HG03342 (cell line): Measurements from ENCODE around the gene CD7.

Source experiments
- ATAC-seq: cut with Tn5 transposase; IDR thresholded peaks from one replicate; pipeline ENCODE4 v1.9.1; 2021; ENCODE audit warnings: mild to moderate bottlenecking, moderate library complexity; ENCODE audit not compliant: unreplicated experiment

The CD7 gene

GRCh38 chr17:82316651-82317393 lies 586 bp downstream of the CD7 start:
- ATAC-seq, result no peak

DNA sequence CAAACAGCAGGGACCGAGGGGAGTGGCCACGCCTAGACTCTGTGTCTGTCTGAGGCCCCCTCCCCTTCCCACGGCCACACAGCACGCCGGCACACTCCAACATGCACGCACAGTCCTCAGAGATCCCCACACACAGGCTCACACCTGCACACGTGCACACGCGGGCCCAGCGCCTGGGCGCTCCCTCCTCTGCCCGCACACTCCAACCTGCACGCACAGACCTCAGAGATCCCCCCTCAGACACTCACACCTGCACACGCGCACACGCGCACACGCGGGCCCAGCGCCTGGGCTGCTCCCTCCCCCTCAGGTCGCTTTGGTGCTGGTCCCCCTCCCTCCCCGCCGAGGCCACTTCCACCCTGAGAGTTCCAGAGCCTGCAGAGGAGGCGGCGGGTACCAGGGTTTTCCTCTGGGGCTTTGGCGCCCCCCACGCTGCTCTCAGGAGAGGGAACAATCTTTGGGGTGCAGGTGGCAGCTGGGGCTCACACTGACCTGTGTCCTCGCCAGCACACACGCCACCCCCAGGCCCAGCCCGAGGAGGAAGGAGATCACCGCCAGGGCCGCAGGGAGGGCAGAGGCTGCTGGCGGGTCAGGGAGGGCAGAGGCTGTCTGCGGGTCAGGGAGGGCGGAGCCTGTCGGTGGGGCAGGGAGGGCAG lies 1.6 kb downstream of the CD7 start:
- ATAC-seq, result no peak

DNA sequence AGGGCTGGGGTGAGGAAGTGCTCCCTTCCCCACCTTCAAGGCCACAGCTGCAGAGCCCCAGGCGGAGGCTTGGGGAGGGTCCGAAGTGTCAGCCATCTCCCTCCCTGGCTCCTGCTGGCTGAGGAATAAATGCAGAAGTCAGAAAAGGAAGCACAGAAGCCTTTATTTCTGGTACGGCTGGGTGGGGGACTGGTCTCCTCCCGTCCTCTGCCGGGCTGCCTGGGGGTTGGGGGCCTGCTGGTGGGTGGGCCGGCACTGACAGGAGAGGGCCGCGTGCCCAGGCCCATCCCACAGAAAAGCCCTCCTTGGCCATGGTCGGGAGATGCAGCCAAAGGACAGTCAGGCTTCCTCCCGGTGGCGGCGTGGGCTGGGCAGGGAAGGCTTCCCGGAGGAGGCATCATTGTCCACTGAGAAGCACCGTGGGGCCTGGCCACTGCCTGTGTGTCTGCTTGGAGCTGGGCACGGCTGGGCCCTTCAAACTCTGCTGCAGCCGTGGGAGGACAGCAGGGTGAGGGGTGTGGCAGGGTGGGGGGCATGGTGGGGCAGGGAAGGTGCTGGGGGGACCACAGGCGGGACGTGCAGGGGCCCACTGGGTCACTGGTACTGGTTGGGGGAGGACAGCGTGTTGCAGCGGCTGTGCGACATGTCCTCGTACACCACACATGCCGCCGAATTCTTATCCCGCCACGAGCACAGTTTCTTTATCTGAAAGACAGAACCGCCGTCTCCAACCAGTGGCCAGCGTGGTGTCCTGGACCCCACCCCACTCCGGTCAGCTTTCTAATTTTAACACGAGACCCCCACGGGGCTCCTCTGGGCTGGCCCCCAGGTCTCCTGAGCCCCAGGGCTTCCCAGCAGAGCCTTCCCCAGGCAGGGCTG lies 2.4 kb downstream of the CD7 start:
- no peak for ATAC-seq

DNA sequence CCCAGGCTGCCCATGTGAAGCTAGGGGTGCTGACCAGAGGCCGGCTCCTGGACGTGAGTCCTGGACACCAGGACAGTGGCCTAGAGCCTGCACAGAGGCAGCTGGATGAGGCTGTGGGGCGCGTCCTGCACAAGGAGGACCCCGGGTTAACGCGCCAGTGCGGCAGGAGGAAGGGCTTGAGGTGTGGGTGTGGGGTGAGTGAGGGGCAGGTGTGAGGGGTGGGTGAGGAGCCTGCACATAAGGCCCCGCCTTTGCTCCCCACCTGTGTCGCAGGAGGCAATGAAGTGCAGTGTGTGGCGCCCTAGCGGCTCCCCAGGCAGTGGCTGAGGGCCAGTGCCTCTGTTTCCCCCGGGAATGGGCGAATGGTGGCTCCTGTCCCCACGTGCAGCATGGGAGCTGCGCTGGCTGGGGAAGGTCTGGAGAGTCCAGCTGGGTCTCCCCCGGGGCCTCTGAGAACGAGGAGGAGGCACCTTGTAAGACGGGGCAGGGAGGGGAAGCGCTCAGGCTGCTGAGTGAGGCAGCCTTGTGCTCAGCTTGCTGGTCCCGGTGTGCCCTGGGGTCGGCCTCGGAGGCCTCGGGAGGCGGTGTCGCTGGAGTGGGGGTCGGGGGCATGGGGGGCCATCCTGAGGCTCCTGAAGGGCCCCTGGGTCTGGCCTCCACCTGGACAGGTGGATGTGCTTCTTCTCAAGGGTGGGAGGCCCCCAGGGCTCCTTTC lies 3.2 kb downstream of the CD7 start:
- no peak for ATAC-seq

- ATAC-seq, result no peak
Observed at GRCh38 chr17:82313195-82314011, 4.0 kb downstream of the CD7 start.

GRCh38 chr17:82311971-82312370 lies 5.4 kb downstream of the CD7 start:
- ATAC-seq, result no peak

DNA sequence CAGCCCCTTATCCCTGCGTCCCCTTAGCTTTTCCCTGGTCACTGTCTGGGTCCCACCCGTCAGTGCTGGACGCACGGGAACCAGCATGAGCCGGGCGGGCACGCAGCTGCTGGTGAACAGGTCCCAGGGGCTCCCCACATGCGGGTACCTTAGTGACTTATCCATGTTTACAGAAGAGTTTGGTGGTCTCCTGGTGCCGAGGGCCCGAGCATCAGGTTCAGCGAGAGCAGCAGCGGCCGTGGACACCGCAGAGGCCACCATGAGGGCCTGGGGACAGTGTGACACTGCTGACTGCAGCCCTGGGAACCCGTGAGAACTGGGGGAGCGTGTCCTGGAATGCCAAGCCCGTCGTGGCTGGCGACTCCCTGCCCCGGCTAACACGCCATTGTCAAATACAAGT lies 6.5 kb downstream of the CD7 start:
- no peak for ATAC-seq

- ATAC-seq, result no peak
Observed at GRCh38 chr17:82309656-82310570, 7.5 kb downstream of the CD7 start.

DNA sequence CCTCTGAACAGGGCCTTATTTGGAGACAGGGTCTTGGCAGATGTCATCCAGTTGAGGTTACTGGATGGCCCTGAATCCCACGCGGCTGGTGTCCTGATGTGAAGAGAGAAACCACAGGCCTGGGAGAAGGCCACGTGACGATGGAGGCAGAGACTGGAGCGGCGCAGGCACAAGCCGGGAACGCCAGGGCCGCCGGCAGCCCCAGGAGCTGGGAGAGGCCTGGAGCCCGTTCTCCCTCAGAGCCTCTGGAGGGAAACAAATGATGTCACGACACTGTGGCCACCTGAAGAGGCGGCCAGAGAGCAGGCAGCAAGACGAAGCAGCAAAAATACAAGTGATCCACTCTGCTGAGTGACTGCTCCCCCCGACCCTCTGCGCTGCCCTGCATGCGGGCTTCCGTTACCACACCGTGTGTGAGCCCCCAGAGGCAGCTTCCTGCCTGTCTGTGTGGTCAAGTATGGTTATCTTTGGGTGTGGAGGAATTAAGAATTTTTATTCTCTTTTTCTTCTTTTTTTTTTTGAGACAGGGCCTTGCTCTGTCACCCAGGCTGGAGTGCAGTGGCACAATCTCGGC lies 11.6 kb downstream of the CD7 start:
- ATAC-seq, result no peak

DNA sequence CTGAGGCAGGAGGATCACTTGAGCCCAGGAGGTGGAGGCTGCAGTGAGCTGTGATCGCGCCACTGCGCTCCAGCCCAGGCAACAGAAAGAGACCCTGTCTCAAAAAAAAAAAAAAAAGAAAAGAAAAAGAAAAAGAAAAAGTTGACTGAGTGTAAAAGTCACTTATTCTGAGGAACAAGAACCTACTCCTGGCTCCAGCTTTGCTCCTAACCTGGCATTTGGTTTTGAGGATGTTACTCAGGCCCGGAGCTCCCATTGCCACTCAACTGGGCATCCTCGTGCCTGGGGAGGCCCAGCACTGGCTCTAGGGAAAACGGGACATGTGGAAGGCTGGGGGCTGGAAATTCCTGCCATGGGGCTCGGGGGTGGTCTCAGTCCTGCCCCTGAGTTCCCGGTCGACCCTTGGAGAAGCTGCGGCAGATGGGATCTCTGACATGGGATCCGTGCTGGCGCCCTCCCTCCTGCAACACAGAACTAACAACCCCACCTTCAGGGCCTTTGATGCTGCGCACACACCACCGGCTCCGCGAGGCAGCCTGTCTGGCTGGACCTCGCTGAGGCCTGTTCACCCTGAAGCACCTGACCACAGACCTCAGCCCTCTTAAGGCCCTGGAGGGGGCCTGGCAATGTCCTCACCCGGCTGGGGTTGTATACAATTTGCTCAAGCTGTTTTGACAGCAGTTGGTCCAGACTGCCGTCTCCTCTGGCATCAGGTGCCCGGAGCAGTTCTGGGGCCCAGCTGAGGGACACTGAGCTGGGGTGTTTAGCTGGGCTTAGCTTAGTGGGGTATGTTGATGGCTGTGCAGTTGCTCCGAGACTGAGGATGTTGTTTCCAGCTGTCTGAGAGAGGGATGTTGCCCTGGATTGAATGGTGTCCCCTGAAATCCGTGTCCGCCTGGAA lies 12.3 kb downstream of the CD7 start:
- ATAC-seq, result no peak

DNA sequence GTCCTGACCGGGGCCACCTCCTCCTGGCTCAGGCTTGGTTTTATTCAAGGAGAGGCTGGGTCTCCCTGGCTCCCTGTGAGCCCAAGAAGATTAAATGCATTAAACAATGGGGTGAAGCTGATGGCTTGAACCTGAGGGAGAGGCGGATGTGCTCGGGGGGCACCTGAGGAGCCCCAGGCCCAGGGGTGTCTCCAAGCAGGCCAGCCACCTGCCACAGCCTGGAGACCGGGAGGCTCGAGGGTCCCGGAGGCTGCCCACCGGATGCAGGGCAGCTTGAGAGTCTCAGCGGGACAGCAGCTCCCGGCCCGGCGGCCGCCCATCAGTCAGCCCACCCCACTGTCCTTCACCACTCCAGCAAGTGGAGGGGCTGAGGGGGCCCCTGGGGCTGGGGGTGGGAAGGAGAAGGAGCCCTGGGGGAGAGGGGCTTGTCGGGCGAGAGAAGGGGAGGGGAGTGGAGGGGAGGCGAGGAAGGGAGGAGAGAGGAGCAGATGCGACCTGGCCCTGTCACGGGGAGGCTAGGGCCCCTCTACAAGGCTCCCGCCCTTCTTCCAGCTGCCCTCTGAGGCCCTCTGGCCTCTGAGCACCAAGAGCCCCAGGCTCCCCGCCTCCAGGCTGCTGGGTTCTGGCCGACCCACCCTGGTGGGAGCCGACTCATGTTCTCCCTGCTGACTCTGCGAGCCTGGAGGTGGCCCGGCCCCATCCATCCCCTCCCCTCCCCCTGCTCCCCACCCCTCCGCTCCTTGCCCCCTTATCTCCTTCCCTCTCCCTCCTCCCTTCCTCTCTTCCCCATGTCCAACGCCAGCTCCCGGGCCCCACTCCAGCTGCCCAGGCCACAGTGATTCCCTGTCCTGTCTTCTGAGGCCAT lies 13.2 kb downstream of the CD7 start:
- ATAC-seq, result no peak

DNA sequence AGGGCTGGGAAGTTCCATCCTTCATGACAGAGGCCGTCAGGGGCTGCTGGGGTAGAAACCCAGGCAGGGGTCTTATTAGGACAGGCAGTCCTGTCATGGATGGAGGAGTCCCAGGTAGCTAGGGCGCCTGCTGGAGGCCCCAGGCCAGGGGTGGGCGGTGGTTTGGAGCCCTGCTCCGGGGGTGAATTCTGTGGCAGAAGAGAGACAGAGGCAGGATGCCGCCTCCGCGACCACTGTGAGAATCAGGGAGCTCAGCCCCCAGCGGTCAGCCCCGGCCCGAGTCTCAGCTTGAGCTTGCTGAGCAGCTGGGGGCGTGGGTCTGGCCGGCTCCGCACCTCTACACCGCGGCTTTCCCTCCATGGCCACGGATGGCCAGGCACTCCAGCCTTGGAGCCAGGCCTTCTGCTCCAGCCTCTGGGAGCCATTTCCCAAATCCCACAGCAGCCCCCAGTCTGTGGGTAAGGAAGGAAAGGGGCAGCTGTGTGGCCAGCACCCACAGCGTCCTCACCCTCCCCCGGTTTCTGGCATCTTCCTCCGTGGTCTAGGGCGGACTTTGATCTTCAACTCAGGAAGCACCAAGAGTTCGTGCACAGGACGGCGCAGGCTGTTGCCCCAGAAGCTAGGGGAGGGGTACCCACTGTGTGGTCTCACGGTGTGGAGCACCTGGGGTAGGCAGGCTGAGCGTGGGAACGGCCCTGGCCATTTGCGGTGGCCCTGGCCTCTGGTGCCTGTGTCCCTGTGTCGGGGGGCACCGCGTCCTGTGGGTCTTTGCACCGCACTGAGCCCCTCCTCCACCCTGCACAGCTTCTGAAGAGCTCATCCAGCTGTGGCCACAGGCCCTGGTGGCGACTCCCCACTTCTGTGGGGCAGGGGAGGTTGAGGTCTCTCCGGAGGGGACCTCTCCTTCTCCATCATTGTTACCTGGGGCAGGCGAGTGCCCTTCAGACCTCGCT lies 14.1 kb downstream of the CD7 start:
- ATAC-seq, result no peak

DNA sequence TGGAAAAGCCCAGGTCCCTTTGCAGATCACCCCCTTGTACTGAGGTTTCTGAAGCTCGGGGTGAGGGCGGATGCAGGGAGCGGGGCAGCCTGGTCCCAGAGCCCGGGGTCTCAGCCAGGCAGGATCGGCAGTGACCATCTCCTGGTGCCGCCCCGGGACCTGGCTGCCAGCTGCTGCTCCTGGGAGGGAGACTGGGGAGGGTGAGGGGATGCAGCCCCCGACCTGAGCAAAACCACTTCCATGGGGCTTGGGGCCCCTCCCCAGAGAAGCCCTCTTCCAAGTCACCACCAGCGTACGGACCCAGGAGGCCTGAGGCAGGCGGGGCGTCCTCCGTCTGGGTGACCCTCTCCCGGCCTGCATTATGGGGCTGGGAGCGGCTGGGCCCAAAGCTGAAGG lies 14.8 kb downstream of the CD7 start:
- no peak for ATAC-seq

GRCh38 chr17:82301916-82302567 lies 15.4 kb downstream of the CD7 start:
- ATAC-seq, result no peak

DNA sequence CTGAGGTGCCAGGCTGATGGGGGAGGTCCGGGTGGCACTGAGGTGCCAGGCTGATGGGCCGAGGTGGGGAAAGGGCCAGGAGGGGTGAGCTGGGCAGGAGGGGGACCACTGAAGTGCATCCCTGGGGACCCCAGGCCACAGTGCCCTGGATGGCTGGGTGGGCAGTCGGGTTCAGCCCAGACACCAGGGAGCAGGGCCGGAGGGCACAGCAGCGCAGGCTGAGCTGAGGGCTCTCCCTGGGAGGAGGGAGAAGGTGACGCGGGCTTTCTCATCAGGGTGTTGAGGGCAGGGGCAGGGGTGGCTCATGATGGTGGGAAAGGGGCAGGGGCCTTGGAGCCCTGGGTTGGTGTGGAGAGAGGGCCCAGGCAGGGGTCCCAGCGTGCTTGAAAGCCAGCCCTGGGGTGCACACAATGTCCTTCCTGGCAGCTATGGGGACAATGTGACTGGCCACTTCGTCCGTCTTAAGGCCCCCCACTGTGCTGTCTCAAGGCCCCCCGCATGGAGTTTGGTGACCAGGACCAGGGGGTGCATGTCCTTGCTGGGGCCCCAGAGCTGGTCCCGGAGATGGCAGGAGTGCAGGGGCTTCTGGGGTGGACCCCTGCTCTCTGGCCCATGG lies 16.0 kb downstream of the CD7 start:
- no peak for ATAC-seq
